H9 (cell line): ENCODE results near the gene C1QL1. TPM values are rescaled to one million over a fixed set of nuclear protein-coding genes. Genes with fewer than 3 reads are reported as not detected.

Source experiments
- DNase-seq: peaks from one replicate; pipeline ENCODE4 v3.0.0-alpha.2; 2017
- H2AFZ ChIP-seq: one replicate; pipeline ENCODE4 v1.6.1; 2013; ENCODE audit warnings: mild to moderate bottlenecking, low read length, control low read depth, moderate library complexity
- H2AK5ac ChIP-seq: 2 replicates; pipeline ENCODE4 v1.6.1; 2013; ENCODE audit warnings: low read length, control low read depth, mixed read lengths; ENCODE audit not compliant: insufficient read length
- H2BK120ac ChIP-seq: one replicate; pipeline ENCODE4 v1.6.1; 2013; ENCODE audit warnings: low read depth, mild to moderate bottlenecking, low read length, control low read depth, inconsistent platforms; ENCODE audit not compliant: poor library complexity, severe bottlenecking
- H2BK12ac ChIP-seq: 2 replicates; pipeline ENCODE4 v1.6.1; 2013; ENCODE audit warnings: low read length, control low read depth, mixed read lengths, low read depth; ENCODE audit not compliant: insufficient read length
- H2BK15ac ChIP-seq: 2 replicates; pipeline ENCODE4 v1.6.1; 2013; ENCODE audit warnings: low read depth, low read length, control low read depth
- H2BK20ac ChIP-seq: one replicate; pipeline ENCODE4 v1.6.1; 2013; ENCODE audit warnings: low read depth, mild to moderate bottlenecking, low read length, control low read depth, inconsistent platforms; ENCODE audit not compliant: poor library complexity, severe bottlenecking
- H2BK5ac ChIP-seq: 2 replicates; pipeline ENCODE4 v1.6.1; 2013; ENCODE audit warnings: low read length, control low read depth, mixed read lengths; ENCODE audit not compliant: insufficient read length
- H3K14ac ChIP-seq: 2 replicates; pipeline ENCODE4 v1.6.1; 2013; ENCODE audit warnings: low read length, control low read depth; ENCODE audit not compliant: insufficient read depth
- H3K18ac ChIP-seq: 2 replicates; pipeline ENCODE4 v1.6.1; 2013; ENCODE audit warnings: low read depth, mild to moderate bottlenecking, mixed read lengths, low read length, control low read depth; ENCODE audit not compliant: insufficient read length
- H3K23ac ChIP-seq: 2 replicates; pipeline ENCODE4 v1.6.1; 2013; ENCODE audit warnings: low read length, control low read depth, mixed read lengths, low read depth; ENCODE audit not compliant: insufficient read length
- H3K23me2 ChIP-seq: 2 replicates; pipeline ENCODE4 v1.6.1; 2013; ENCODE audit warnings: low read depth, mild to moderate bottlenecking, mixed read lengths, low read length, control low read depth; ENCODE audit not compliant: insufficient read length, poor library complexity, severe bottlenecking
- H3K27ac ChIP-seq: 2 replicates; pipeline ENCODE4 v1.5.1; 2013; ENCODE audit warnings: low read length, control low read depth, mixed read lengths, low read depth; ENCODE audit not compliant: insufficient read length
- H3K27me3 ChIP-seq: 2 replicates; pipeline ENCODE4 v1.6.1; 2013; ENCODE audit warnings: low read length, control low read depth, inconsistent platforms; ENCODE audit not compliant: insufficient read depth
- H3K4ac ChIP-seq: 2 replicates; pipeline ENCODE4 v1.6.1; 2013; ENCODE audit warnings: low read depth, mild to moderate bottlenecking, control low read depth, inconsistent platforms, low read length, moderate library complexity
- H3K4me1 ChIP-seq: 2 replicates; pipeline ENCODE4 v1.6.1; 2013; ENCODE audit warnings: low read length, control low read depth, inconsistent platforms; ENCODE audit not compliant: insufficient read depth
- H3K4me2 ChIP-seq: 2 replicates; pipeline ENCODE4 v1.6.1; 2013; ENCODE audit warnings: low read length, control low read depth, mixed read lengths; ENCODE audit not compliant: insufficient read length, insufficient read depth
- H3K56ac ChIP-seq: 2 replicates; pipeline ENCODE4 v1.6.1; 2013; ENCODE audit warnings: low read depth, mild to moderate bottlenecking, mixed read lengths, low read length, control low read depth; ENCODE audit not compliant: insufficient read length
- H3K79me1 ChIP-seq: 2 replicates; pipeline ENCODE4 v1.6.1; 2013; ENCODE audit warnings: low read depth, mild to moderate bottlenecking, moderate library complexity, low read length, control low read depth, inconsistent platforms; ENCODE audit not compliant: insufficient read depth, poor library complexity, severe bottlenecking
- H3K79me2 ChIP-seq: 2 replicates; pipeline ENCODE4 v1.6.1; 2013; ENCODE audit warnings: low read length, control low read depth, inconsistent platforms; ENCODE audit not compliant: insufficient read depth
- H3K9ac ChIP-seq: 2 replicates; pipeline ENCODE4 v1.6.1; 2013; ENCODE audit warnings: low read length, control low read depth, mixed read lengths; ENCODE audit not compliant: insufficient read length; ENCODE audit errors: extremely low read depth
- H3K9me3 ChIP-seq: one replicate; pipeline ENCODE4 v1.6.1; 2013; ENCODE audit warnings: low read depth, low read length, inconsistent platforms; ENCODE audit not compliant: control insufficient read depth
- H3T11ph ChIP-seq: one replicate; pipeline ENCODE4 v1.6.1; 2013; ENCODE audit warnings: mild to moderate bottlenecking, low read length, control low read depth, inconsistent platforms
- H4K20me1 ChIP-seq: one replicate; pipeline ENCODE4 v1.6.1; 2013; ENCODE audit not compliant: control insufficient read depth, insufficient read length, insufficient read depth
- H4K5ac ChIP-seq: 2 replicates; pipeline ENCODE4 v1.6.1; 2013; ENCODE audit warnings: low read depth, mild to moderate bottlenecking, mixed read lengths, low read length, control low read depth; ENCODE audit not compliant: insufficient read length
- H4K8ac ChIP-seq: replicated peaks from 2 replicates; pipeline ENCODE4 v1.6.1; 2013; ENCODE audit warnings: low read length, control low read depth, mixed read lengths, low read depth; ENCODE audit not compliant: insufficient read length
- H4K91ac ChIP-seq: 2 replicates; pipeline ENCODE4 v1.6.1; 2013; ENCODE audit warnings: low read depth, mild to moderate bottlenecking, moderate library complexity, mixed read lengths, low read length, control low read depth; ENCODE audit not compliant: insufficient read length
- H3K27ac Mint-ChIP-seq, 3 experiments: 2 replicates in 2 of 3; 3 replicates in 1 of 3; pipeline ENCODE4 v1.8.0; 2020 to 2021; ENCODE audit warnings: mixed read lengths in 3 of 3, mild to moderate bottlenecking in 1 of 3, moderate library complexity in 1 of 3
- H3K27me3 Mint-ChIP-seq: 2 replicates; pipeline ENCODE4 v1.8.0; 2021; ENCODE audit warnings: low read depth, mild to moderate bottlenecking, moderate library complexity, mixed read lengths
- H3K36me3 Mint-ChIP-seq, 3 experiments: 2 replicates in 2 of 3; 3 replicates in 1 of 3; pipeline ENCODE4 v1.8.0; 2020 to 2021; ENCODE audit warnings: low read depth in 3 of 3, mixed read lengths in 3 of 3; ENCODE audit not compliant: insufficient read depth in 1 of 3
- H3K4me1 Mint-ChIP-seq, 2 experiments: 2 replicates each; pipeline ENCODE4 v1.8.0; 2020; ENCODE audit warnings: mixed read lengths in 2 of 2
- H3K4me3 Mint-ChIP-seq, 2 experiments: 2 replicates in 1 of 2; 3 replicates in 1 of 2; pipeline ENCODE4 v1.8.0; 2020 to 2021; ENCODE audit warnings: mild to moderate bottlenecking in 2 of 2, mixed read lengths in 2 of 2, moderate library complexity in 1 of 2
- H3K9me3 Mint-ChIP-seq, 2 experiments: 2 replicates in 1 of 2; 3 replicates in 1 of 2; pipeline ENCODE4 v1.8.0; 2020; ENCODE audit warnings: mild to moderate bottlenecking in 2 of 2, mixed read lengths in 2 of 2, moderate library complexity in 1 of 2
- WGBS: extraction: QIAGEN DNeasy Blood & Tissue Kit; methylation state at CpG from one replicate; pipeline ENCODE4 v1.1.7; 2013; ENCODE audit warnings: missing lambda C conversion rate, low lambda C conversion rate, mixed read lengths; ENCODE audit not compliant: insufficient read length; ENCODE audit errors: extremely low coverage; 5-methylcytosine and 5-hydroxymethylcytosine counted together
- total RNA-seq: library from RNA; stranded (reverse); gene quantifications from 2 replicates; pipeline ENCODE4 v1.2.1, GENCODE V29; 2021
- TF ChIP-seq, protein P1 (sequence below): fragments of 200-600 bp; sonication (generic); conservative IDR thresholded peaks from 3 replicates; pipeline ENCODE4 v1.8.0; 2021; ENCODE audit warnings: antibody characterized with exemption, mild to moderate bottlenecking

Gene C1QL1
- total RNA-seq, 1 experiment from 2014 or later: 6.0 TPM

DNA sequence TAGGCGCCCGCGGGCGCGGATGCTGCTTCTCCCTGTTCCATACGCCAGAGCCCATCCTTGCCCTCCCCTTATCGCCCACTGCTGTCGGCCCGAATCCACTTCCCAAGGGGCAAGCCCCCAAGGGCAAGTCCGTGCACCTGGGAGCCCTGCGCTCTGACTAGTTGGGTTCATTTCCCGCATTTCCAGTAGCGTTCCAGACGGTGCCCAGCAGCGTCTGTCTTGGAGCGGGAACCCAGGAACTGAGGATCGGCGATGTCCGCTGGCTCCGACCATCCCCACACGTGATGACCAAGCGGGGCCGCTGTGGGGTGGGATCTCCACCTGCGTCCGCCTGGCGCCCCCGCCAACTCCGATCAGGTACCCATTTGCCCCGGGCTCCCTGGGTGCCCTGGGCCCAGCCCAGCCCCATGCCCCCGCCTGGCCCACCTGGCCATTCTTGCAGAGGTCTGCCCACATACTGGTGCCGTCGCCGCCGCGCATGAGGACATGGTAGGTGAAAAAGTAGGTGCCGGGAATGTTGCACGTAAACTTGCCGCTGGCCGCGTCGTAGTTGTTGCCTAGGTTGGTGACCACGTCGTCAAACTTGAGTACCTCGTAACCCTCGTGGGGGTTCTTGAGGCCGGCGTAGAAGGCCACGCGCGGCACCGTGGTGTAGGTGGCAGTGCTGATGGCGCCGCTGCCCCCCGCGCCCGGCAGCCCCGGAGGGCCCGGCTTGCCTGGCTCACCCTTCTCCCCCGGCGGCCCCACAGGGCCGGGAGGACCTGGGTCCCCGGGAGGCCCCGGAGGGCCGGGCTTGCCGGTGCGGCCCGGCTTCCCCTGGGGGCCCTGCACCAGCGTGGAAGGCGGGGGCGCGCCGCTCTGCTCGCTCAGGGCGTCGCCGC is 837 bp downstream of the C1QL1 start:
- Histone ChIP-seq H2BK12ac (no peak overlapping the region), H3K27me3 (peaks cover 31% of the 10 kb centered on the region), H3K23ac (no peak overlapping the region), H3K56ac (no peak overlapping the region), H4K5ac (no peak overlapping the region), H3K18ac (no peak overlapping the region), H3K4ac (no peak overlapping the region), H3K9ac (no peak overlapping the region), H3K27ac (no peak overlapping the region), H2AFZ (no peak overlapping the region), H3K79me2 (no peaks in the 10 kb centered on the region), H3K9me3 (no peaks in the 10 kb centered on the region), H3K79me1 (no peaks in the 10 kb centered on the region), H4K91ac (no peak overlapping the region), H2BK20ac (no peak overlapping the region), H2BK120ac (no peak overlapping the region), H2BK15ac (no peak overlapping the region), H3K4me1 (no peaks in the 10 kb centered on the region; the same call in 1 of the 2 replicates), H2BK5ac (no peak overlapping the region), H3K14ac (no peak overlapping the region; the same call in 1 of the 2 replicates), H4K20me1 (no peaks in the 10 kb centered on the region), H3T11ph (no peak overlapping the region), H2AK5ac (no peak overlapping the region), H3K23me2 (peaks cover 31% of the 10 kb centered on the region), H3K4me2 (peak overlapping the region; percentile 67), H4K8ac (no peak overlapping the region)
- Mint-ChIP-seq H3K4me1 (peaks cover 26 to 43% of the 10 kb centered on the region in 2 experiments), H3K36me3 (peaks cover 0 to 1% (median 0%) of the 10 kb centered on the region in 3 experiments; a peak in 1 of 7 replicates), H3K27ac (no peak overlapping the region), H3K9me3 (peaks cover 0 to 2% of the 10 kb centered on the region in 2 experiments; a peak in 1 of 5 replicates), H3K27me3 (peaks cover 84% of the 10 kb centered on the region), H3K4me3 (peak overlapping the region; percentile 41 to 77)
- peak; percentile 64 for DNase-seq
- TF ChIP-seq, protein P1, sequence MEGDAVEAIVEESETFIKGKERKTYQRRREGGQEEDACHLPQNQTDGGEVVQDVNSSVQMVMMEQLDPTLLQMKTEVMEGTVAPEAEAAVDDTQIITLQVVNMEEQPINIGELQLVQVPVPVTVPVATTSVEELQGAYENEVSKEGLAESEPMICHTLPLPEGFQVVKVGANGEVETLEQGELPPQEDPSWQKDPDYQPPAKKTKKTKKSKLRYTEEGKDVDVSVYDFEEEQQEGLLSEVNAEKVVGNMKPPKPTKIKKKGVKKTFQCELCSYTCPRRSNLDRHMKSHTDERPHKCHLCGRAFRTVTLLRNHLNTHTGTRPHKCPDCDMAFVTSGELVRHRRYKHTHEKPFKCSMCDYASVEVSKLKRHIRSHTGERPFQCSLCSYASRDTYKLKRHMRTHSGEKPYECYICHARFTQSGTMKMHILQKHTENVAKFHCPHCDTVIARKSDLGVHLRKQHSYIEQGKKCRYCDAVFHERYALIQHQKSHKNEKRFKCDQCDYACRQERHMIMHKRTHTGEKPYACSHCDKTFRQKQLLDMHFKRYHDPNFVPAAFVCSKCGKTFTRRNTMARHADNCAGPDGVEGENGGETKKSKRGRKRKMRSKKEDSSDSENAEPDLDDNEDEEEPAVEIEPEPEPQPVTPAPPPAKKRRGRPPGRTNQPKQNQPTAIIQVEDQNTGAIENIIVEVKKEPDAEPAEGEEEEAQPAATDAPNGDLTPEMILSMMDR: no peak
- WGBS: no CpG with 5 or more reads among the region's 76 CpGs
